A673 (cell line): ENCODE data around the gene PRSS38. TPM values are rescaled to one million over a fixed set of nuclear protein-coding genes. Genes with fewer than 3 reads are reported as not detected.

Source experiments
- BruUV-seq: library from RNA; stranded (reverse); fragments of 400-500 nt; replicated peaks from 2 replicates; lab custom pipeline; 2021; lab: Mats Ljungman, UMichigan
- CTCF ChIA-PET: fragments of 300-600 bp; sonication (Branson Sonifier 250); formaldehyde crosslinking; loops from one replicate; lab custom pipeline; 2022; ENCODE audit warnings: antibody characterized with exemption; lab: Charles Lee
- POLR2A ChIA-PET: fragments of 300-600 bp; sonication (Branson Sonifier 250); formaldehyde crosslinking; loops from one replicate; lab custom pipeline; 2022; ENCODE audit warnings: antibody characterized with exemption; ENCODE audit not compliant: low non-redundant PET; lab: Charles Lee
- DNase-seq: peaks from one replicate; pipeline ENCODE4 v3.0.0-alpha.2; 2015; ENCODE audit warnings: low spot score
- H3K27ac ChIP-seq: fragments of 200-600 bp; sonication (generic); 2 replicates; pipeline ENCODE4 v1.5.1; 2016; ENCODE audit warnings: mixed run types, low read depth, mild to moderate bottlenecking, mixed read lengths, antibody characterized with exemption, low read length; ENCODE audit not compliant: poor library complexity, severe bottlenecking
- H3K27me3 ChIP-seq: fragments of 200-600 bp; sonication (generic); replicated peaks from 2 replicates; pipeline ENCODE4 v1.6.1; 2017; ENCODE audit warnings: mixed run types, low read depth, mild to moderate bottlenecking, mixed read lengths, antibody characterized with exemption, low read length; ENCODE audit not compliant: insufficient read depth, poor library complexity
- H3K36me3 ChIP-seq: fragments of 200-600 bp; sonication (generic); 2 replicates; pipeline ENCODE4 v1.6.1; 2016; ENCODE audit warnings: mixed run types, mild to moderate bottlenecking, mixed read lengths, antibody characterized with exemption, low read length; ENCODE audit not compliant: insufficient read depth, poor library complexity, severe bottlenecking
- H3K4me1 ChIP-seq: fragments of 200-600 bp; sonication (generic); 2 replicates; pipeline ENCODE4 v1.6.1; 2017; ENCODE audit warnings: mixed run types, mild to moderate bottlenecking, mixed read lengths, antibody characterized with exemption, low read length; ENCODE audit not compliant: insufficient read depth, poor library complexity, severe bottlenecking
- H3K4me3 ChIP-seq: fragments of 200-600 bp; sonication (generic); 2 replicates; pipeline ENCODE4 v1.5.1; 2016; ENCODE audit warnings: low read depth, mixed run types, mild to moderate bottlenecking, mixed read lengths, low read length; ENCODE audit not compliant: poor library complexity, severe bottlenecking
- H3K9me3 ChIP-seq: fragments of 200-600 bp; sonication (generic); 2 replicates; pipeline ENCODE4 v1.6.1; 2016; ENCODE audit warnings: mixed run types, low read depth, mild to moderate bottlenecking, mixed read lengths, antibody characterized with exemption, low read length; ENCODE audit not compliant: poor library complexity, severe bottlenecking
- EZH2 ChIP-seq: fragments of 200-600 bp; sonication (generic); IDR thresholded peaks from 2 replicates; pipeline ENCODE4 v1.6.1; 2017; ENCODE audit warnings: borderline replicate concordance, low read depth, mild to moderate bottlenecking, mixed read lengths, antibody characterized with exemption, low read length; ENCODE audit not compliant: poor library complexity, severe bottlenecking
- intact Hi-C: fragments of 100-400 bp; cut with micrococcal nuclease; formaldehyde crosslinking; loops from one replicate; pipeline ENCODE4 v1.10.0; 2022; ENCODE audit not compliant: unreplicated experiment
- total RNA-seq: library from RNA; stranded (reverse); gene quantifications from 2 replicates; pipeline ENCODE4 v1.2.3, GENCODE V29; 2021
- TF ChIP-seq, protein P1 (sequence below): fragments of 300-800, 200-600 bp; sonication (generic); conservative IDR thresholded peaks from 2 replicates; pipeline ENCODE4 v1.5.1; 2017; ENCODE audit warnings: low read depth, mild to moderate bottlenecking, antibody characterized with exemption, low read length, moderate library complexity, mixed read lengths

Gene PRSS38
- total RNA-seq, 1 experiment from 2014 or later: not detected

DNA sequence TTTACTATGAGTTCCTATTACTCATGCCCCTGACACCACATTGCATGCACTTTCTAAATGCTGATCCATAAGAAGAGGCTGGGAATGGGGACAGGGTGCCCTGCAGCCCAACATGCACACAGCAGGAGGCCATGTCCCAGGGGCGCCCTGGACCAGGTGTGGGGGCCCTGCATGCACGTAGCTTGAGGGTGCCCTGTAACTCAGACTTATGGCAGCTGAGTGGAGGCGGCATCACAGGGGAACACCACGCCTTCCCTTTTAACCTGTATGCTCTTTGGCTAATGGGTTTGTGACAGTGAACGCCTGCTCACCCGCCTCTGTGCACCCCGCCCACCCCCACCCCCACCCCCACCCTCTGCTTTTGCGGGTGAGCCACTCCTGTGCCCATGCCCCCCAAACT is 44.1 kb upstream of the PRSS38 start:
- no peak overlapping the region for H3K27ac ChIP-seq
- H3K4me1 ChIP-seq: no peaks in the 10 kb centered on the region
- ChIA-PET CTCF (no interaction called here), POLR2A (no interaction called here)
- H3K27me3 ChIP-seq: no peaks in the 10 kb centered on the region
- peaks cover 9% of the 10 kb centered on the region for H3K36me3 ChIP-seq
- no peaks in the 10 kb centered on the region for H3K9me3 ChIP-seq
- intact Hi-C loops: no loop called here
- no peak for DNase-seq
- TF ChIP-seq EZH2: no peak
- TF ChIP-seq, protein P1, sequence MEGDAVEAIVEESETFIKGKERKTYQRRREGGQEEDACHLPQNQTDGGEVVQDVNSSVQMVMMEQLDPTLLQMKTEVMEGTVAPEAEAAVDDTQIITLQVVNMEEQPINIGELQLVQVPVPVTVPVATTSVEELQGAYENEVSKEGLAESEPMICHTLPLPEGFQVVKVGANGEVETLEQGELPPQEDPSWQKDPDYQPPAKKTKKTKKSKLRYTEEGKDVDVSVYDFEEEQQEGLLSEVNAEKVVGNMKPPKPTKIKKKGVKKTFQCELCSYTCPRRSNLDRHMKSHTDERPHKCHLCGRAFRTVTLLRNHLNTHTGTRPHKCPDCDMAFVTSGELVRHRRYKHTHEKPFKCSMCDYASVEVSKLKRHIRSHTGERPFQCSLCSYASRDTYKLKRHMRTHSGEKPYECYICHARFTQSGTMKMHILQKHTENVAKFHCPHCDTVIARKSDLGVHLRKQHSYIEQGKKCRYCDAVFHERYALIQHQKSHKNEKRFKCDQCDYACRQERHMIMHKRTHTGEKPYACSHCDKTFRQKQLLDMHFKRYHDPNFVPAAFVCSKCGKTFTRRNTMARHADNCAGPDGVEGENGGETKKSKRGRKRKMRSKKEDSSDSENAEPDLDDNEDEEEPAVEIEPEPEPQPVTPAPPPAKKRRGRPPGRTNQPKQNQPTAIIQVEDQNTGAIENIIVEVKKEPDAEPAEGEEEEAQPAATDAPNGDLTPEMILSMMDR: no peak
- H3K4me3 ChIP-seq: no peak overlapping the region
- BruUV-seq: no TSS peak

DNA sequence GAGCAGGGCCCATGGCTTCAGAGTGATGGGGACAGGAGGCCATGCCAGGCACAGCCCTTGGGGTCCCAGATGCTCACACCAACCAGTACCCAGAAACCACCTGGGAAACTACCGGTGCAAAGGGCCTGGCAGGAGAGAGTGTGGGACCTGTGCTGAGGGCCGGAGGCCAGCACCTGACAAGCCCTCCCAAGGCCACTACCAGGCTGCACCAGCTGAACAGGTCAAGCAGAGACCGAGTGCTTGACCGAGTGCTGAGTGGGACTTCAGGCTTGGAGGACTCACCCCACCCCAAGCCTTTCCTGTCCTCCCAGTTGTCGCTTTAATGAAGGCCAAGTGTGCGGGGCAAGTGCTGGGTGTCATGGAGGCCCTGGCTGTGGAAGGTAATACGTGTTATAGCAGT is 43.7 kb upstream of the PRSS38 start:
- POLR2A ChIA-PET: no interaction called here
- DNase-seq: no peak
- peaks cover 9% of the 10 kb centered on the region for H3K36me3 ChIP-seq
- H3K4me3 ChIP-seq: no peak overlapping the region
- no TSS peak for BruUV-seq
- H3K4me1 ChIP-seq: no peaks in the 10 kb centered on the region
- H3K9me3 ChIP-seq: no peaks in the 10 kb centered on the region
- intact Hi-C loops: no loop called here
- H3K27me3 ChIP-seq: no peaks in the 10 kb centered on the region
- TF ChIP-seq, protein P1: no peak
- TF ChIP-seq EZH2: no peak
- CTCF ChIA-PET: no interaction called here
- no peak overlapping the region for H3K27ac ChIP-seq

- Histone ChIP-seq H3K4me1 (no peaks in the 10 kb centered on the region), H3K4me3 (no peak overlapping the region), H3K9me3 (no peaks in the 10 kb centered on the region), H3K36me3 (no peaks in the 10 kb centered on the region), H3K27me3 (no peaks in the 10 kb centered on the region), H3K27ac (no peak overlapping the region)
- ChIA-PET CTCF (no interaction called here), POLR2A (no interaction called here)
- intact Hi-C loops: no loop called here
- no peak for TF ChIP-seq EZH2
- TF ChIP-seq, protein P1: no peak
- DNase-seq: no peak
- BruUV-seq: no TSS peak
Observed at GRCh38 chr1:227773558-227773957, 41.9 kb upstream of the PRSS38 start.
